ENCODE measurements around the gene NCKAP5. TPM values are rescaled to one million over a fixed set of nuclear protein-coding genes. Genes with fewer than 3 reads are reported as not detected.

Gene NCKAP5
- total RNA-seq, 2 experiments from 2014 or later: not detected

DNA sequence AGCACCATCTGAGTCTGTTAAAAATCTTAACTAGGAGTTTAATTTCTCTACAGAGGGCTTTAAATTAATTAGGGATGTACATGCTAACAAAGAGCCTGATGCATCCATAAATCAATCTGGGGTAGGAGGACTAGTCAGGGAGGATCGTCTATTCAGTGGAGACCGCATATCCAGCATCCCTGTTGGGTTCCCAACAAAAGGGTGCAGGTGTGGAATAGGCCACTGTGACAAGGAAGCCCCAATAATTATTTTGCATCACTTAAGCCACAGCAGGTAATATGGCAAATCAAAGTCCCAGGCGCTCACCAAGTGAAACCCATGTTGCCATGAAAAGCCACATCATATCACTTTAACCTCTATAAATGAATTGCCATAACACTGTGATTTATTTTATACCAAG lies 392.3 kb downstream of the NCKAP5 start:
- POLR2A ChIA-PET: no interaction called here
- Mint-ChIP-seq H3K4me3 (no peak overlapping the region), H3K27ac (no peak overlapping the region), H3K27me3 (no peaks in the 10 kb centered on the region), H3K4me1 (no peaks in the 10 kb centered on the region), H3K36me3 (no peaks in the 10 kb centered on the region), H3K9me3 (no peaks in the 10 kb centered on the region)
- DNase-seq (no peak), ATAC-seq (ENCODE audit: low read depth) (no peak)

DNA sequence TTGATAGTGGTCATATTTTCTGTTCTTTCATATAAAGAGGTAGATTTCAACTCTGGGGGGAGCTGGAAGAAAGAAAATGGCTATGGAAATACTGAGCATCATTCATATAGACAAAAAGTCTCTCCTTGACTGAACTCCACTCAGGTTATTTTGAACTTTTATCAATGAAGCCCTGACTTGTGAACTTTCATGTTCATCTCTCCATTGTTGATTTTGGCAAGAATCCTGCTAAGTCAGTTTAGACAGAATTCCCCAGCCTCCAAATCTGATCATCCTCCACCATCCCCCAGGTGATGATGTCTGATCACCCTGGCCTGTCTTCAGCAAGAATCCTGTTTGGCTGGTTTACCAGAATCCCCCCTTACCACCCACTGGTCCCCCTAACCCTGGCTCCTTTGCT lies 395.0 kb downstream of the NCKAP5 start:
- POLR2A ChIA-PET: no interaction called here
- Mint-ChIP-seq H3K4me3 (no peak overlapping the region), H3K9me3 (no peaks in the 10 kb centered on the region), H3K36me3 (no peaks in the 10 kb centered on the region), H3K27ac (no peak overlapping the region), H3K27me3 (no peaks in the 10 kb centered on the region), H3K4me1 (no peaks in the 10 kb centered on the region)
- DNase-seq: no peak
- no peak for ATAC-seq (ENCODE audit: low read depth)

DNA sequence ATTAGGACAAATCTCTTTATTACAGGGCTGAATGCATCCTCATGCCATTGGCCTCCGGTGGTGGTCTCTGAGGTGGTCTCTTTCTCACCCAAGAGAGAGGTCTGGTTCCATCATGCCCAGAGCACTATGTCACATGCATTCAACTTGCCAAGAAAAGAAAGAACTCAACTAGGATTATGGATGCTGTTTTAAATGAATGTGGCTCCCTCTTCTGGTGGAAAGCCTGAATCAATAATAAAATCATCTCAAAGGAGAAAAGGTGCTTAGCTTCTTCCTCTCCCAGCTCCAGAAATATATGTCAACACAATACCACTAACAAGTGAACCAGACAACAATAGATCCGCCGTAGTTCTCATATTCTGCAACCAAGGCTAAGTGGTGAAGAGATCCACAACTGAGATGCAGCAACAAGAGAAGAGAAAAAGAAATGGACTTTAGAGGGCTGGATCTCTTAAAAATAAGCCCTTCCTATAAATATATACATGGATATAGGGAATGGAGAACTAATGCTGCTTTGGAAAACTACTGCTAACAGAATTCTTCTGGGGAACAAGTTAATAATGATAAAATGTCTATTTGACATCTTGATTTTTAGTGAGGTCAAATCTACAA lies 396.8 kb downstream of the NCKAP5 start:
- Mint-ChIP-seq H3K27me3 (no peaks in the 10 kb centered on the region), H3K27ac (no peak overlapping the region), H3K9me3 (no peaks in the 10 kb centered on the region), H3K4me1 (no peaks in the 10 kb centered on the region), H3K4me3 (no peak overlapping the region), H3K36me3 (no peaks in the 10 kb centered on the region)
- ATAC-seq (ENCODE audit: low read depth): no peak
- POLR2A ChIA-PET: no interaction called here
- no peak for DNase-seq

DNA sequence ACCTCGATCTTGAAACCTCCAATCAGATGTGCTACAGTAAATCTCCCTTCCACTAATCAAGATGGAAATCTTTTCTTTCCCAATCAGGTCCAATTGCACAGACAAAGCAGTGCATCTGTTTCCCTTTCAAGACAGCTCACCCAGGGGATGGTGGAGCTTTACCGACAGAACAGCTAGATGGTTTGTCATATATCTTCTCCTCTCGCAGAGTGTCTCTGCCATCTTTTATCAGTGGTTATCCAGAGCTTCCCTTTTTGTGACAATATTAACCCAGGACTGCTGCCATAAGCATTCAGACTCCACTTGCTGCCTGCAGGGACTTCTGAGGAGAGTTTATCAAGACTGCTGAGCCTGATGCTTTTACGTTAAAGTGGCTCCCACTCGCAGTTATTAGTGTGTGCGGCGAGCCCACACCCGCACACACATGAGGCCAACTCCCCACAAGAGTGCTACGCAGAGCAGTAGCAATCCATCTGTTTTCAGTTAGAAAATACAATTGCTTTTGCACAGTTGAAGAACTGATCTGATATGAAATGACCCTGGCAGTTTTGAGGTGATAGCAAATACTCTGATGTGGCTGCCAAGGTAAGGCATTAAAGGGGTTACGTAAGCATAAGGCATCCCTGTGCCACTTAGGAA lies 398.9 kb downstream of the NCKAP5 start:
- POLR2A ChIA-PET: no interaction called here
- no peaks in the 10 kb centered on the region for H3K27me3 Mint-ChIP-seq
- no peak overlapping the region for H3K4me3 Mint-ChIP-seq
- H3K27ac Mint-ChIP-seq: no peak overlapping the region
- DNase-seq (no peak), ATAC-seq (ENCODE audit: low read depth) (no peak)
- no peaks in the 10 kb centered on the region for H3K4me1 Mint-ChIP-seq
- H3K36me3 Mint-ChIP-seq: no peaks in the 10 kb centered on the region
- no peaks in the 10 kb centered on the region for H3K9me3 Mint-ChIP-seq

DNA sequence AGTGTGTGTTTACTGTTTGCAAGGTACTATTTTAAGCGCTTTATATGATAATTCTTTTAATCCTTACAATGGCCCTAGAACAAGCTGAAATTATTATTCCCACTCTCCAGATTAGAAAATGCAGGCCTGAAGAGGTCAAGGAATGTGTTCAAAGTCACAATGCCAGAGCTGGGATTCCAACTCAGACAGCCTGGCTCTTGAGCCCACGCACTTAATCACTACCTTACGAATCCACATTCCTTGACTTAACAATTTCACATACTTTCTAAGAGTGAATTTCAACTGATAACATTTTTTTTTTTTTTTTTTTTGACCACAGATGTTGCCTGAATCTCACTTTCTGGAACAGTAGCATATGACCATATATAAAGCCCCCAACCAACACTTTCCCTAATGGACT lies 400.3 kb downstream of the NCKAP5 start:
- Mint-ChIP-seq H3K9me3 (no peaks in the 10 kb centered on the region), H3K4me3 (no peak overlapping the region), H3K4me1 (no peaks in the 10 kb centered on the region), H3K27me3 (no peaks in the 10 kb centered on the region), H3K27ac (no peak overlapping the region), H3K36me3 (no peaks in the 10 kb centered on the region)
- DNase-seq (no peak), ATAC-seq (ENCODE audit: low read depth) (no peak)
- POLR2A ChIA-PET: no interaction called here

DNA sequence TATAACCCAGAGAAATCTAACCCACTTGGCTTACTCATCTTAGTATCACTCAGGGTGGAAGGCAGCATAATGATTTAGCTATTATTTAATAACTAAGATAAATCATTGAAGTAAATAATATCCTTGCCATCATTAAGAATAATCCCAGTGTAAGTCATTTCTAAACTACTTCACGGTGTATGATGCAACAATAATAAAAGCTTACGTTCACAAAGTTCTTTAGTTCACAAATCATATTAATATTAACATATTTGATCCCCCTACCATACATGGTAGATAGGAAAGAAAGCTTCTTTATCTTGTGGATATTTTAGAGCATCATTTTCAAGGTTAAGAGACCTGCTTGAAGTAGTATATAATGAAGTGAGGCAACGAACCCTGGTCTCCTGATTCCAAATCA lies 401.0 kb downstream of the NCKAP5 start:
- no peaks in the 10 kb centered on the region for H3K9me3 Mint-ChIP-seq
- ATAC-seq (ENCODE audit: low read depth) (no peak), DNase-seq (no peak)
- no peaks in the 10 kb centered on the region for H3K36me3 Mint-ChIP-seq
- H3K4me3 Mint-ChIP-seq: no peak overlapping the region
- POLR2A ChIA-PET: no interaction called here
- H3K27ac Mint-ChIP-seq: no peak overlapping the region
- no peaks in the 10 kb centered on the region for H3K27me3 Mint-ChIP-seq
- no peaks in the 10 kb centered on the region for H3K4me1 Mint-ChIP-seq

DNA sequence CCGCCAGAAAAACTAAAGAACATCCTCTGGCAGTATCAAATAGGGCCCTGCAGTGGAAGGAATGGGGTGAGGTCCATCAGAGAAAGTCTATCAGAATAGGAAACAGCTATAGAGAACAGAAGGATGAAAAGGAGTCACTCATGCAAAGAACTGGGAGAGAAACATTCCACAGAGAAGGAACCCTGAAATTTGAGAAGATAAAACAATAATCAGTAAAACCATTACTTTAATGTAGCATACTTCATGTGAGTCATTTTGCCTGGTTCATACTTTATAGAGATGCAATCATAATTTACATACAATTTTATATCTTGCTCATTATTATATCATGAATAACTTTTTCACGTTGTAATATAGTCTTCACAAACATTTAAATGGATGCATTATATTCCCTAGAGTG lies 402.2 kb downstream of the NCKAP5 start:
- Mint-ChIP-seq H3K27ac (no peak overlapping the region), H3K27me3 (no peaks in the 10 kb centered on the region), H3K36me3 (no peaks in the 10 kb centered on the region), H3K4me1 (no peaks in the 10 kb centered on the region), H3K4me3 (no peak overlapping the region), H3K9me3 (no peaks in the 10 kb centered on the region)
- ATAC-seq (ENCODE audit: low read depth) (no peak), DNase-seq (no peak)
- POLR2A ChIA-PET: no interaction called here

DNA sequence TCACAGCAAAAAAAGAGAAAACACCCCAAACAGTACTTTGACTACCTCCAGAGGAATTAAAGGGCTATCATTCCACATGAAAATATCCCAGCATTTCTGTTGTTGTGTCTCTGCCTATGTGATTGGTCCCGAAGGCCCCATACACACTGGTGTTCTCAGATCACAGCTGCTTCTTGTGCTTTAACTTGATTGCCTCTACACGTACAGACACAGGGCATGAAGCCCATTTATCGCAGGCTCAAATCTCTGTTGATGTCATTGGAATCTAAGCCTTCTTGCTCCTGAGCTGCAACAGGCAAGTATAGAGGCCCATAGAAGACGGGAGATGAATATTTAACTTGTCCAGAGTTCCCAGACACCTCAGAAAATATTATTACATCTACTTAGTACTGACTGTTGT lies 405.2 kb downstream of the NCKAP5 start:
- Mint-ChIP-seq H3K36me3 (no peaks in the 10 kb centered on the region), H3K27me3 (no peaks in the 10 kb centered on the region), H3K9me3 (no peaks in the 10 kb centered on the region), H3K27ac (no peak overlapping the region), H3K4me3 (no peak overlapping the region), H3K4me1 (no peaks in the 10 kb centered on the region)
- DNase-seq (no peak), ATAC-seq (ENCODE audit: low read depth) (no peak)
- POLR2A ChIA-PET: no interaction called here

DNA sequence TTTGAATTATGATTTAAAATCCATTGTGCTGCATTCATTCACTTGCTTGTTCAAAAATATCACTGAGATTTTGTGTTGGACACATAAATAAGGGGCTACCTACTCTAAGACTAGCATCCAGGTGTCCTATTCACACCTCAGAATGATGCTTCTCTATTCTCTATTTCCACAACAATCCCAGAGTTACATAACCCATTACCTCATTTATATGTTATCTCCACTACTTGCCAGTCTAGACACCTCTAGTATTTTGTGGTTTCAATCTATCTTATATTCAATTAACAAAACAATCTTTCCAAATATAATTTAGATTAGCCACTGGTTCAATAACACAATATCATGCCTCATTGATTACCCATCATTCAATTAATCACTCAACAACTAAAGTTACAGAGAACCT lies 409.8 kb downstream of the NCKAP5 start:
- H3K27ac Mint-ChIP-seq: no peak overlapping the region
- H3K4me3 Mint-ChIP-seq: no peak overlapping the region
- DNase-seq (no peak), ATAC-seq (ENCODE audit: low read depth) (no peak)
- POLR2A ChIA-PET: no interaction called here
- H3K9me3 Mint-ChIP-seq: peaks cover 4% of the 10 kb centered on the region
- no peaks in the 10 kb centered on the region for H3K4me1 Mint-ChIP-seq
- H3K27me3 Mint-ChIP-seq: no peaks in the 10 kb centered on the region
- no peaks in the 10 kb centered on the region for H3K36me3 Mint-ChIP-seq

DNA sequence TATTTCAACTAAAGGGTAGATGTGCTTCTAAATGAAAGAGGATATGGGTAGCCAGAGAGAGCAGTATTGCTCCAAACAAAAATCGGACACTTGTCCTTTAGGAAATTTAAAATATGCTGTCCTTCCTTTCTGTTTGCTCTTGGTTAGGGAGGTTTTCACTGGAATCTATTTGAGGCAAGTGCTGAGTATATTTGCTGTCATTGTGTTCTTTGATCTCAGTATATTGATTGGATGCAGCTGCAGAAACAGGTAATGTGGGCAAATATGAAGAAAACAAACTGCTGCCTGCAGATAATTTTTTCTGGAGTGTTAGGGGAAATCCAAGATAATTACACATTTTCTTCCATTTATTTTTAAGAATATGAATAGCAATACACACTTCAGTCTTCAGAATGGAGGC lies 410.2 kb downstream of the NCKAP5 start:
- Mint-ChIP-seq H3K27me3 (no peaks in the 10 kb centered on the region), H3K36me3 (no peaks in the 10 kb centered on the region), H3K4me3 (no peak overlapping the region), H3K27ac (no peak overlapping the region), H3K9me3 (peaks cover 4% of the 10 kb centered on the region), H3K4me1 (no peaks in the 10 kb centered on the region)
- POLR2A ChIA-PET: no interaction called here
- DNase-seq: no peak
- no peak for ATAC-seq (ENCODE audit: low read depth)

DNA sequence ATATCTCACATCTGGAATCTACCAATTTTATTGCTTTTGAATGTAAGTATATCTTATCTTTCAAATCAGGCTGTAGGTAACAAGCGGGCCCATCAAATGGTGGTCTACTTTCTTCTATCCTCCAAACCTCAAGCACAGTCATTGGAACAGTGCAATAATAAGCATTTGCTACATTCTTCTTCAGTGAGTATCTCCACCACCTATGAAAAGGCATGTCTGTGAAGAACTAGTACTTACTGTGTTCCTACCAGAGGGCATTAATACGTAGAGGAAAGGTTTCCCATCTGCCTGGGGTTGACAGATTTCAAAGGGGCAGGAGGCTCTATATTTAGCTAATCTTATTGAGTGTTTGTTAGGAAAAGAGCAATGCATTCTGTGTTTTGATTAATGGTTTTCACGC lies 411.1 kb downstream of the NCKAP5 start:
- H3K4me3 Mint-ChIP-seq: no peak overlapping the region

DNA sequence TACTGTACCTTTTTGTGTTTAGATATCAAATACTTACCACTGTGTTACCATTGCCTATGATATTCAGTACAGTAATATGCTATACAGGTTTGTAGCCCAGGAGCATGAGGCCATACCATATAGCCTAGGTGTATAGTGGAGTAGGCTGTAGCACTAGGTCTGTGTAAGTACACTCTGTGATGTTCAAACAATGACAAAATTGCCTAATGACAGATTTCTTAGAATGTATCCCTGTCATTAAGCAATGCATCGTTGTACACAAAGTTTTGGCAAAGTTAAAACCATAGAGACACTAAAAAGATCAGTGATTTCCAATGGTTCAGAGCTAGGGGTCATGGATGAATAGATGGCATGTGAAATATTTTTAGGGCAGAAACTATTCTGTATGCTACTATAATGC lies 415.5 kb downstream of the NCKAP5 start:
- Mint-ChIP-seq H3K4me1 (no peaks in the 10 kb centered on the region), H3K36me3 (no peaks in the 10 kb centered on the region), H3K9me3 (peaks cover 6% of the 10 kb centered on the region), H3K27me3 (no peaks in the 10 kb centered on the region), H3K27ac (no peak overlapping the region), H3K4me3 (no peak overlapping the region)
- no peak for ATAC-seq (ENCODE audit: low read depth)
- POLR2A ChIA-PET: no interaction called here
- DNase-seq: no peak

More for the DNA sequence above, 411.1 kb downstream of the NCKAP5 start:
- POLR2A ChIA-PET: no interaction called here
- no peak for ATAC-seq (ENCODE audit: low read depth)
- H3K36me3 Mint-ChIP-seq: no peaks in the 10 kb centered on the region
- H3K27ac Mint-ChIP-seq: no peak overlapping the region
- peaks cover 4% of the 10 kb centered on the region for H3K9me3 Mint-ChIP-seq
- no peak for DNase-seq
- no peaks in the 10 kb centered on the region for H3K4me1 Mint-ChIP-seq
- H3K27me3 Mint-ChIP-seq: no peaks in the 10 kb centered on the region

DNA sequence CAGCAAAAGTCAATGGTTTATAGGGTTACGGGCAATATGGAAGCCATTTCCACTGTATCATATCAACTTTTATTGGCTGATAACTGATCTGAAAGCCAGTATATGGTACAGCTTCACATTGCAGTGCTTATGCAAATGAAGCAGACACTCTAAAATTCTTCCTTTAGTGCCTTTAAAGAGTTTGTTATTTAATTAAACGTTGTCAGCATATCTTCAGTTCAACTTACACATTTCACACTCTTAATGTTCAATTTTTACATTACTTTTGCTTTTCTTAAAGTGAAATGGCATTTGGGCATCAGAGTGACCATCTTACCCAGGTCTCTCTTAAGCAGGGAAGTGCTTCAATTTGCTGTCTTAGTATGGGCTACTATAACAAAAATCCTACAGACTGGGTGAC lies 420.1 kb downstream of the NCKAP5 start:
- peaks cover 2% of the 10 kb centered on the region for H3K9me3 Mint-ChIP-seq
- POLR2A ChIA-PET: no interaction called here
- H3K4me3 Mint-ChIP-seq: no peak overlapping the region
- no peak for ATAC-seq (ENCODE audit: low read depth)
- H3K36me3 Mint-ChIP-seq: no peaks in the 10 kb centered on the region
- H3K27me3 Mint-ChIP-seq: no peaks in the 10 kb centered on the region
- DNase-seq: no peak
- no peaks in the 10 kb centered on the region for H3K4me1 Mint-ChIP-seq
- H3K27ac Mint-ChIP-seq: no peak overlapping the region

DNA sequence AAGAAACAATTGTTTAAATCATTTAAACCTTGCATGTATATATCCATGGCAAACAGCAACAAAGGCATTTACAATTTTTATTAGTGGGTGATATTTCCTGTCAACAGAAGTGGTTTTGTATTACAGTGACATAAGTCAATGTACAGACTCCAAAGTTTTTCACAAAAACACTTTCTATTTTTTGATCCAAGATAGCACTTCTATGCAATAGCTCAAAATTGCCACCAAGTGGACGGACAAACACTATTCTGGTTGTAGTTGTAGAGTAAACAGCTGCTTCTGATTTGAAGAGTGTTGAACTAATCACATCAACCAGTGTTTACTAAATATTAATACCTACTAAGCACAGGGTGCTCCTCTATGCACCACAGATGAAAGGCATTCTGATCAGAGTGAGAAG lies 421.4 kb downstream of the NCKAP5 start:
- Mint-ChIP-seq H3K36me3 (no peaks in the 10 kb centered on the region), H3K4me1 (no peaks in the 10 kb centered on the region), H3K27ac (no peak overlapping the region), H3K27me3 (no peaks in the 10 kb centered on the region), H3K9me3 (peaks cover 3% of the 10 kb centered on the region), H3K4me3 (no peak overlapping the region)
- DNase-seq (no peak), ATAC-seq (ENCODE audit: low read depth) (no peak)
- POLR2A ChIA-PET: no interaction called here

DNA sequence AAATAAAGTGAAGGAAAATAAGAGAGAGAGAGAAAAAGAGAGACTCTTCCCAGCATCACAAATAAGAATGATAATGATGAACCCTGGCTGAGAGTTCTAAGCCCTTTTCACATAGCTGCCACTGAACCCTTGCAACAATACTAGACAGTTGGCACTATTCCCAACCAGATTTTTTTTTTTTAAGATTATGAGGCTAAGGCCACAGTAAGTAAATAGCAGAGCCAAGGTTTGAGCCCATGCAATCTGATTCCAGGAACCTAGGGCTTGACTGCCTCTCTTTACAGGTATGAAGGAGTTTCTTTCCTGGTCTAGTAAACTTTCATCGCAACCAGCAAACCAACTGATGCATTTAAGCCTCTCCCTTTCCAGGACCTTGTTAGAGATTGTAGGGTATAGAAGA lies 424.6 kb downstream of the NCKAP5 start:
- no peaks in the 10 kb centered on the region for H3K27me3 Mint-ChIP-seq
- no peak overlapping the region for H3K4me3 Mint-ChIP-seq
- no peaks in the 10 kb centered on the region for H3K4me1 Mint-ChIP-seq
- H3K27ac Mint-ChIP-seq: no peak overlapping the region
- ATAC-seq (ENCODE audit: low read depth) (no peak), DNase-seq (no peak)
- no peaks in the 10 kb centered on the region for H3K36me3 Mint-ChIP-seq
- H3K9me3 Mint-ChIP-seq: peaks cover 1% of the 10 kb centered on the region
- POLR2A ChIA-PET: no interaction called here

All from activated naive CD8-positive, alpha-beta T cell treated with anti-CD3 and anti-CD28 coated beads, Interleukin-2, amount 10 ng/mL, durations not matched to agents 7 days and 5 days (primary cell).